ENCODE results near the gene ZNF343.

- TF ChIP-seq CEBPB (IDR thresholded peaks at IDR 0.05; ENCODE audit: borderline replicate concordance in 1 of 2, low read depth in 2 of 2, low read length in 2 of 2) (no peak), SREBF2 (IDR thresholded peaks at IDR 0.05; ENCODE audit: low read length) (no peak), PML (IDR thresholded peaks at IDR 0.05; ENCODE audit: low read length) (no peak), CBFB (IDR thresholded peaks at IDR 0.05; ENCODE audit: low read depth) (no peak)
Observed at GRCh38 chr20:2544211-2544610, 35.5 kb upstream of the ZNF343 start.
